MG63 (cell line): Measurements from ENCODE around the gene MYH3. TPM values are rescaled to one million over a fixed set of nuclear protein-coding genes. Genes with fewer than 3 reads are reported as not detected.
"Not testable (repeated sequence)": the region's sequence is repeated elsewhere in the genome, so short reads cannot be mapped to it uniquely, and the experiment has no call there.

Experiments
- DNase-seq: peaks from one replicate; pipeline ENCODE4 v3.0.0-alpha.2; 2020
- H3K27me3 ChIP-seq: fragments of 250-450 bp; sonication (Bioruptor Pico); 2 replicates; pipeline ENCODE4 v1.5.1; 2020; ENCODE audit warnings: mild to moderate bottlenecking, moderate library complexity
- H3K36me3 ChIP-seq: fragments of 250-450 bp; sonication (Bioruptor Pico); 2 replicates; pipeline ENCODE4 v1.5.1; 2020; ENCODE audit warnings: mild to moderate bottlenecking, moderate library complexity
- H3K4me3 ChIP-seq: fragments of 250-450 bp; sonication (Bioruptor Pico); 2 replicates; pipeline ENCODE4 v1.5.1; 2020; ENCODE audit warnings: mild to moderate bottlenecking, moderate library complexity
- H3K9me3 ChIP-seq: fragments of 250-450 bp; sonication (Bioruptor Pico); 2 replicates; pipeline ENCODE4 v1.5.1; 2020; ENCODE audit warnings: mild to moderate bottlenecking, moderate library complexity
- total RNA-seq: library from RNA; depleted of rRNA; stranded (reverse); fragments of >200 nt; shearing (Covaris generic); gene quantifications from 2 replicates; pipeline ENCODE4 v1.2.3, GENCODE V29; 2014; ENCODE audit warnings: low replicate concordance; rRNA removed

MYH3 gene
- total RNA-seq = 0.02 and 1.2 TPM in 2 replicates

DNA sequence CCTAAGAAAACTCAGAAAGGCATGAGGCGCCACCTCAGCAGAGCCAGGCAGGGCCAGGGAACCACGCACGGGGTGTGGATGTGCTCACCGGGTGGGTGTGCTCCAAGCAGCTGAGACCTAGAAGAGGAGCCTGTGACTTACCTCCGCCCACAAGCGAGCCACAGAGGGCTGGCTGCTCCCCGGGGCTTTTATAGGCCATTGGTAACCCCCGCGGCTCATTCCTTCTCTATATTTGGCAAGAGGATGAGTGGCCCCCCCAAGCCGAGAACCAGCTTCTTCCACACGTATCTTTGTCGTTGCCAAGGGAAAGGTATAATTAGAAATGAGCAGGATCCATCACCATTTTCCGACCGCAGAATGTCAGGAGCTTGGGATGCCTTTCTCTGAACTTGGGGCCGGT, at the start of gene MYH3:
MYH3 (minus strand) TSS at position 162 of the 400 bp plus-strand sequence. CDS start 2,245 bp downstream, outside the sequence.
- DNase-seq = no peak
- Histone ChIP-seq H3K27me3 (no peaks in the 10 kb centered on the region), H3K9me3 (no peaks in the 10 kb centered on the region), H3K36me3 (no peaks in the 10 kb centered on the region), H3K4me3 (no peak within 1 kb of the TSS)

DNA sequence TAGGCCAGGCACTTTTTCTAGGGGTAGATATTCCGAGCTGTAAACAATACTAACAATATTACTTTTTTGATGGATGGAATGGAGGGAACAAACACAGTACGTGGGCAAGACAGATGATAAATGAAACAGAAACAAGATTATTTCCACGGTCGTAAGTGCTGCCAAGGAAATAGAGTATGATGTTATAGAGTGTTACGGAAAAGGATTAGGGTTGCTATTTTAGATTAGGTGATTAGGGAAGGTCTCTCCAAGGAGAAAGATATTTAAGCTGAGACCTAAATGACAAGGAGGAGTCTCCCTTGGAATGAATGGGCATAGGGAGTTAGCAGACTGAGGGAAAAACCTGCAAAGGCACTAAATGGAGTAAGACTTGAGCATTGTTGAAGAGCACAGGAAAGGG, 48.6 kb upstream of the MYH3 start:
- Histone ChIP-seq H3K9me3 (no peaks in the 10 kb centered on the region), H3K4me3 (no peak overlapping the region), H3K36me3 (peaks cover 57% of the 10 kb centered on the region), H3K27me3 (no peaks in the 10 kb centered on the region)
- no peak for DNase-seq

DNA sequence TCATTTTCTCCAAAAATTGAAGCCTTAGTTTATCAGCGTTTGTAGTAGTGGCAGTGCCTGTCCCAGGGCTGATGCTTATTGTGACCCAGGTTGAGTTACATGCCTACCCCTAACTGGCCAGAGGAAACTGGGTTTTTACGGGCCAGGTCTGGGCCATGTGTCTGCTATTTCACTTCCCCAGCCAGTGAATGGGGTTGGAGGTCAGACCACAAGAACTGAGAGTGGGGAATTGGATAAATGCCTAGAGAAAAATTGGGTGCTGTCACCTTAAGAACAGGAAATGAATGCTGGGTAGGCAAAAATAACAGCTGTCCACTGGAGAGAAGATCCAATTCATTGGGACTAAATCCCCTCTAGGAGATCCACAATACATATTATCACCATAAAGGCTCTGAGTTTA, 45.5 kb upstream of the MYH3 start:
- H3K4me3 ChIP-seq = no peak overlapping the region
- peaks cover 31% of the 10 kb centered on the region for H3K36me3 ChIP-seq
- no peaks in the 10 kb centered on the region for H3K27me3 ChIP-seq
- H3K9me3 ChIP-seq = no peaks in the 10 kb centered on the region
- no peak for DNase-seq

DNA sequence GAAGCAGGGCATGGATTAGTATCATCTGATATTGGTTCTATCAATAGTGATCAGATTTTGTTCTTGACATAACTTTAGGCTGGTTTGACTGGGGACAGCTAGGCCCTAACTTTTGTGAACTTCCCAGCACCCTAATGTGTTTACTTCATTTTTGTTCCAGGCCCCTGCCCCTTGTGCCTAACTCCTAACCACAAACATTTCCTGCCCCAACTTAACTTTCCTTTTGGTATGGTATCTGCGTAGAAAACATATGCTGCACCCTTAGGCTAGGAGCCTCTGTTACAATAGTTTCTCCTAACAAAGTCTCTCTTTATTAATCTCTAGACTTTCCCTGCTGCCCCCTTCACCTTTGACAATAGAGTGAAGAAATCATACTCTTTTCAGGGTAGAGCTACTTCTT, 42.7 kb upstream of the MYH3 start:
- Histone ChIP-seq H3K9me3 (no peaks in the 10 kb centered on the region), H3K36me3 (peaks cover 18% of the 10 kb centered on the region), H3K27me3 (no peaks in the 10 kb centered on the region), H3K4me3 (no peak overlapping the region)
- DNase-seq = no peak

DNA sequence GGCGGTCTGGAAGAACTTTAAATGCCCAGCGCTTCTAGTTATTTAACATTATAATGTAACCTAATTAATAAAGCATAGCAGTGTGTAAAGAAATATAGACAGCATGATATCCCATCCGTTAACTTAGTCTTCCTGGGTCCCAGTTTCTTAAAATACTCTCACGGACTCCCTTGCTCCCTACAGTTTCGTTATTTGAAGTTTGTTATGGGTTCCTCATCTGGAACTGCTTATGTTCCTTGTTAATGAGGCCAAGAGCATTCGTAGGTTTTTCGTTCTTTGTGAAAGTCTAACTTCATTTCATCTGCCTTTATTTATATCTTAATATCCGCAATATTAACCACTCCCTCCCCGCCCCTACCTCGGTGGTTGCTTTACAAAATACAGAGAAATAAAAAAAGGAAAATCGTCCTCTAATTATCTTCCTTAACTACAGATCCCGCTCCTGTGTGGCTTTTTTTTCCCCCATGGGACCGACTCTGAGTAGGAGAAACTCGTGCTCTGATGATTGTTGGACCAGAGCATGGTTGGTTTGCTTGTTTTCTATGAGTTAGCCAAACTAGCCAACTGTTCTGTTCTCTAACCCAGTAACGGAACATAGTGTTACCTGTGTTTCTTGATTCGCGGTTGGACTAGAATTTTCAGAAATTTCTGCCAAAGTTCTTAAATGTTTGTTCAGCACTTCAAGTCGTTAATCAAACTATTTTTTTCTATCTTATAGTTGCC, 41.1 kb upstream of the MYH3 start:
- peaks cover 31% of the 10 kb centered on the region for H3K36me3 ChIP-seq
- H3K27me3 ChIP-seq = no peaks in the 10 kb centered on the region
- no peaks in the 10 kb centered on the region for H3K9me3 ChIP-seq
- peak overlapping the region; percentile 88 for H3K4me3 ChIP-seq
- DNase-seq = no peak

DNA sequence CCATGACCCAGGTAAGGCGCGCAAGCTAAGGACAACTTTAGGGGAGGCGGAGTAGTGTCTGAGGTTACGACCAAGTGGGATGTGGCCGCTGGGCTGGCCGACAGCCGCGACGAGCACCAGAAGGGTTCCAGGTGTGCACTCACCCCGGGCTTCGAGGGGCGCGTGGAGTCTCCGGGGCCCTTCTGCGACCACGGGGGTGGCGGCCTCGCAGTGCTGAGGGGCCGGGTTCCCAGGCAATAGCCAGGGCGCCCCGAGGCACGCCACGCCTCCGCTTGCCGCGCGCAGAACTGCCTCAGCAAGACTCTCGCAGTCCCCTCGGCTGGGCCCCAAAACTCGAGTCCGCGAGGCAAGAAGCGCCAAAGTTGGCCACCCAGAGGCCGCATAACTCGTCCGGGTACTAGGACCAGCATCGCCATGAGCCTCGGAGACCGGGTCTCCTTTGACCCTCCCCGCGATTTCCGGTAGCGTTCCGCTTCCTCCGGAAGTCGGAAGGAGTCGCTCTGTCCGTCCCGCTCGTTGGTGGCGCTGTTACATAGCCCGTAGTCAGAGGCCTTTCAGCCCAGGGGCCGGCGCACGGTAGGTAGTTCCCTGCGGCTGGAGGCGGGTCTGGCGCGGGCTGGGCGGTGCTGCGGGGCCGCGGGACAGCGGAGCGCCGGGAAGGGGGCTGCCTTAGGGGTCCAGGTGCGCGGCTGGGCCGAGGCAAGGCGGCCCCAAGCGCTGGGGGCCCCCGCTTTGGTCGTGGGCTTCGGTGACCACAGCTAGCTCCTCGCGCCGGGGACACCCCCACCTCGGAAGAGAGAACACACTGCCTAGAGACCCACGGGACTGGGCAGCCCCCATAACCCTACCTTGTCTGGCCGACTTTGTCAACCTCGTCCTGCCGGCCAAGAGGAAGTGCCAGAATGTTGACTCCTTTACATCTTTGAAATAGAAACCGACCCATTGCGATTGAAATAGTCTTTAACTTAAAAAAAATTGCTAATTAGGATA, 40.3 kb upstream of the MYH3 start, which contains the start of the genes ADPRM and SCO1:
ADPRM (plus strand) TSS at position 503 of the 990 bp plus-strand sequence. CDS start 7,333 bp downstream, outside the sequence.
SCO1 (minus strand) TSS at position 442 of the 990 bp plus-strand sequence; CDS start at position 416, 26 bp downstream.
- DNase-seq = peak; percentile 97
- peaks cover 39% of the 10 kb centered on the region for H3K36me3 ChIP-seq
- no peaks in the 10 kb centered on the region for H3K9me3 ChIP-seq
- peak within 1 kb of the TSS; percentile 88 for H3K4me3 ChIP-seq
- H3K27me3 ChIP-seq = no peaks in the 10 kb centered on the region

DNA sequence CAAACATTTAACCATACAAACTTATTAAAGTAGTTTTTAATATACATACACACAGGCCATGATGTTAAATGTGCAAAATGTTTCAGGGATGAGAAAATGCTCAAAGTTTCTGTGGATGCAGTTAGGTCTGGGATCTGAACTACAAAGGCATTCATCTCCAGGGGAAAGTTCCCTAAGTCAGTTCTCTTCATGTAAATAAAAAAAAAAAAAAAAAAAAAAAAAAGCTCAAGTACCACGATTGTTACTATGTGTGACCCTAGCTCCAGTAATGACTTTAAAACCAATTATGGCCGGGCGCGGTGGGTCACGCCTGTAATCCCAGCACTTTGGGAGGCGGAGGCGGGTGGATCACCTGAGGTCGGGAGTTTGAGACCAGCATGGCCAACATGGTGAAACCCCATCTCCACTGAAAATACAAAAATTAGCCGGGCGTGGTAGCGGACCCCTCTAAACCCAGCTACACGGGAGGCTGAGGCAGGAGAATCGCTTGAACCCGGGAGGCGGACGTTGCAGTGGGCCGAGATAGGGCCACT, 38.8 kb upstream of the MYH3 start:
- not testable (repeated sequence) for H3K9me3 ChIP-seq, H3K27me3 ChIP-seq, DNase-seq
- peak overlapping the region; percentile 88 for H3K4me3 ChIP-seq
- H3K36me3 ChIP-seq = peaks cover 52% of the 10 kb centered on the region

DNA sequence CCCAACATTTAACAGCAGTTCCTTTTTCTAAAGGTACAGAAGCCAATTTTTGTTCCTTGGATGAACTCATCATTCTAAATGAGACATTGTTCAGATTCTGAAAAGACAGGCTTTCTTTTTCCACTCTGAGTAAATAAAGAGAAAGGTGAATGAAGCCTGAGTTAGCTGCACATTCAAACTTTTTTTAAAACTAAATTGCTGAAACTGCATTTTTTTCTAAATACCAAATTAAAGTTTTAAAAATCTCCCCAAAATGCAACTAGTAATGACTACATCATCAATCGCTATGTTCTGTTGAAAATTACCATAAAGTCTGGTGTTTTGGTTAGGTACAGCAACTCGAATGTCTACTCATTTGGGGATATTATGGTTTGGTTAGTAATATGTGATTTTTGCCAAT, 30.4 kb upstream of the MYH3 start:
- Histone ChIP-seq H3K4me3 (no peak overlapping the region), H3K36me3 (peaks cover 82% of the 10 kb centered on the region), H3K27me3 (no peaks in the 10 kb centered on the region), H3K9me3 (no peaks in the 10 kb centered on the region)
- DNase-seq = no peak

DNA sequence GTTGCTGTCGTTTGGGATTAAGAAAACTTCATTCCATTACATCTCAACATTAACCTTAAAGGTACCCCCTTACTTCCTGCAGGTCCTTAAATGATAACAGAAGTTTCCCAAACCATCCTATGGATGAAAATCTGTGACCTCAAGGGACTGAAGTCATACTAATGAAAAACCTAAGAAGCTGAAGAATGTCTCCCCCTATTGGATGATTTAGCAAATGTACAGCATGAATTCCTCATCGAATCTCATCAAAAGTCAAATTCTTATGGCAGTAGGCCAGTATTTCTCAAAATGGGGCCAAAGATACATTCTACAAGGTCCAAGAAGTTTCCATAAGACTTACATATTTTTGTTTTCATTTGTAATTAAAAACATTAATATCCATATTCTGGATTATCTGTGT, 26.7 kb upstream of the MYH3 start:
- Histone ChIP-seq H3K27me3 (no peaks in the 10 kb centered on the region), H3K9me3 (no peaks in the 10 kb centered on the region), H3K4me3 (no peak overlapping the region), H3K36me3 (peaks cover 85% of the 10 kb centered on the region)
- DNase-seq = no peak

DNA sequence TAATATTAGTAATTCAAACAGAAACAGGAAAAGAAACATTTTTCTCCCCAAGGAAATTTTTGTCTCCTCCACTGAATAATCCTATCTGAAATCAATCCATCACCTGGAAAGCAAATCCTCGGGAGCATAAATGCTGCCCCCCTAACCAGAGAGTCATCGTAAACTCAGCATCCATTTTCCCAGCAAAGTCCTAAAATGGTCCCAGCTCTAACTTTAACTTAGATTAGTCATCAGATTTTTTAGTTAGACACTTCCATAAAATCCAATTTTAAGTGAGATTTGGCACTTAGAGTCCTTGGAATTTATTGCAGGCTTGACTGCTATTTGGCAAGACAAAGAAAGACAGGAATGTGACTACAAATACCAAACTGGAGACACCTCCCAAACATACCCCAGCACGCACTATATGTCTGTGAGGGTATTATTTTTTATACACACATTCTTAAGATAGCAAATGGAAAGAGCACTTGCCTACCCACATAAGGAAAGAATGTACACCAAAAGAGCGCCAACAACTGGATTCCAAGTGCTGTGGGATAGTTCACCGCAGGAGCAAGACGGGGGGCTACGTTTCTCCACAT, 24.8 kb upstream of the MYH3 start:
- no peak for DNase-seq
- Histone ChIP-seq H3K4me3 (no peak overlapping the region), H3K27me3 (no peaks in the 10 kb centered on the region), H3K9me3 (no peaks in the 10 kb centered on the region), H3K36me3 (peaks cover 89% of the 10 kb centered on the region)

DNA sequence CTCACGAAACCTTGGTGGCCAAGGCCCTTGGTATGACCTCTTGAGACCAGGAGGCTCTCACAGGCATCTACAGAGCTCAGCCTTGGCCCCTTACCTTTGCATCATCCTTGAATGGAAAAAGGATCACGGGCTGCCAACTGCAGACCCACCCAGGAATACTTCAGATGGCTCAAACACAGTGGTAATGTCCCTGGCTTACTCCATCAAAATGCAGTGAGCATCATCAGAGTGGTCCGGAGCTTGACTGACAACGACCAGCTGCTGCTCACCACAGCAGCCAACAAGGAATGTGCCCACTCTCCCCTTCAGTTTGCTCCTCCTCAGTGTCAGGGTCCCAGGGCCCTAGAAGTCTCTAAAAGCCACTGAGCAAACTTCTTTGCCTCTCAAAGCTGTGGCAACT, 17.6 kb upstream of the MYH3 start:
- H3K9me3 ChIP-seq = no peaks in the 10 kb centered on the region
- H3K4me3 ChIP-seq = no peak overlapping the region
- H3K27me3 ChIP-seq = no peaks in the 10 kb centered on the region
- H3K36me3 ChIP-seq = peaks cover 53% of the 10 kb centered on the region
- no peak for DNase-seq

DNA sequence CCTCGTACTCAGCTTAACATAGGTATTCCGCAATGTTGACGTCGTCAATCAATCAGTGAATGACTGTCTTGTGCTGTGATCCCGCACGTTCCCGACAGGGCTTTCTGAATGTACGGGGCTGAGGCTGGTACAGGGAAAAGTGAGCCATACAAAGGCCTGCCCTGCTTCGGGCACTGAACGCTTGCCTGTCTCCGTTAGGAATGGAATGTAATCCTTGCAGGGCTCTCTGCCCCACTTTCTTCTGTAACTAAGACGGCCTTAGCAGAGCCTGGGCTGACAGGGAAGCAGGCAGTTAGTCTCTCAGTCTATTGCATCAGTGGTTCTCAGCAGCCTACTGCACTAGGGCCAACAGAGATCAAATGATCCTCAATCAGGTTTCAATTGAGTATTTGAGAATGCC, 16.2 kb upstream of the MYH3 start:
- no peak for DNase-seq
- no peaks in the 10 kb centered on the region for H3K9me3 ChIP-seq

DNA sequence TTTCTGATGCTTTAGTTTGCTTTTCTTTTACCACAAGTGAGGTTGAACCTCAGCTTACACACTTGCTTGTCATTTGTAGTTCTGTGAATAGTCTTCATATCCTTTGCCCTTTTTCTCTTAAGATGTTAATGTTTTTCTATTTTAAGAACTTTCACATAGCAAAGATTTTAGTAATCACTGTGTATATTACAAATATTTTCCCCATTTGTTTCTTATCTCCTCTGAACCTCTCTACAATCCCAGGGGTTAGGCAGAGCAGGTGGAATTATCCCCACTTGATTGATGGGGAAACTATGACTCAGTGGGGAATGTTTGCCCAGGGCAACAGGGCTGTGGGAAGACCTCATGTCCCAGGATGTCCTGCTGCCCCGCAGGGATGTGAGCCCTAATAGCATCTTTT, 11.7 kb upstream of the MYH3 start:
- no peak overlapping the region for H3K4me3 ChIP-seq
- DNase-seq = no peak
- H3K27me3 ChIP-seq = no peaks in the 10 kb centered on the region; the same call in 1 of the 2 replicates
- H3K36me3 ChIP-seq = peaks cover 5% of the 10 kb centered on the region
- no peaks in the 10 kb centered on the region for H3K9me3 ChIP-seq

More for the DNA sequence above, 16.2 kb upstream of the MYH3 start:
- H3K4me3 ChIP-seq = no peak overlapping the region
- H3K36me3 ChIP-seq = peaks cover 42% of the 10 kb centered on the region
- H3K27me3 ChIP-seq = no peaks in the 10 kb centered on the region

DNA sequence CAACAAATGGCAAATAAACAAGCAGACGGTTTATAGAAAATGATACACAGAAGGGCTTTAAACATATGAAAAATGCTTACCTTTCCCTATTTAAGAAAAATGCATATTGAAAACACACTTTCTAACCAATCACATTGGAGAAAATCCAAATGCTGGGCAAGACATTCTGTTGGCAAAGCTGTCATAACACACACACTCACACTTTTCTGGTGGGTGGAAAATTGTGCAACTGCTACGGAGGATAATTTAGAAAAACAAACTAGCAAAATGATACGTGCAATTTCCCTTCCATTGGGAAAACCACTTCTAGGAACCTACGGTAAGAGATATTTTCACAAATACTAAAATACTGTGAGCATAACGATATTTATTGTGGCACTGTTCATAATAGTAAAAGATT, 9.8 kb upstream of the MYH3 start:
- H3K27me3 ChIP-seq = no peaks in the 10 kb centered on the region; the same call in 1 of the 2 replicates
- no peaks in the 10 kb centered on the region for H3K36me3 ChIP-seq
- H3K9me3 ChIP-seq = no peaks in the 10 kb centered on the region
- H3K4me3 ChIP-seq = no peak overlapping the region
- no peak for DNase-seq

DNA sequence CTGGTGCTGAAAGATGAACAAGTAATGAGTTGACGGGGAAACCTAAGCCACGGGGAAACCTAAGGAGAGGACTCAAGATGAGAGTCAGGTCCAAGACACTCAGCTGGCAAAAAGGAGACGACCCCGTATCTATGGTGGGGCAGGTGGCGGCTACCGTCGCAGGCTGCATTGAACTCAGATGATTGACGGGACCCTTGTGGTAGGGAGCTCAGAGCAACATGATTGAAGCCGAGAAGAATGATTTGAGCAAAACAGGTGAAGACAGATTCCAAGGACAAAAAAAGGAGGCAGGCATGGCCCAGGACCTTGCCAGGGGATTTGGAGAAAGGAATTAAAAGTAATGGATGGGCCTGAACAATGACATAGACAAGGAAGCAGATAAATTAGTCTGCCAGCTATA, 7.5 kb upstream of the MYH3 start:
- Histone ChIP-seq H3K9me3 (no peaks in the 10 kb centered on the region), H3K27me3 (no peaks in the 10 kb centered on the region; the same call in 1 of the 2 replicates), H3K36me3 (no peaks in the 10 kb centered on the region), H3K4me3 (no peak overlapping the region)
- DNase-seq = no peak

DNA sequence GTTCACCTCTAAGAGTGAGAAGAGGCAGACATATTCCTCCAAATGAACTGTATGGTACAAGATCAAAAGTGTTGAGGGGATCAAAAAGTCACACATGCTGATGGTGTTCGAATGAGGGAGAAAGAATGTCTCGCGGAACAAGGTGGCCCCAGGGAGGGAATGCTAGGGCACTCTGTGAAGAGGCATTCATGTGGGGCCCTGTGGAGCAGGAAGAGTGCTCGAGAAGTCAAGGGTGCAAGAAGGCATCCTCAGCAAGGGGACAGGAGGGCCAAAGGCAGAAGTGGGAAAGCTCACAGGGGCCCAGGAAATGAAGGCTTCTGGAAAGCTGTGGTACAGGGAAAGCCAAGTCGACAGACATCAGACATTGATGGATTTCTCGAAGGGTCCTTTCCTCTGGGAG, 6.1 kb upstream of the MYH3 start:
- no peak for DNase-seq
- no peaks in the 10 kb centered on the region for H3K9me3 ChIP-seq
- H3K27me3 ChIP-seq = no peaks in the 10 kb centered on the region; the same call in 1 of the 2 replicates
- no peaks in the 10 kb centered on the region for H3K36me3 ChIP-seq
- no peak overlapping the region for H3K4me3 ChIP-seq
